K562 (cell line): Measurements from ENCODE around the gene ACTRT2.

Source experiments
- CBX8 ChIP-seq: fragments of 200-600 bp; sonication (generic); IDR thresholded peaks from 2 replicates; pipeline ENCODE4 v1.6.1; 2012; ENCODE audit warnings: borderline replicate concordance, mixed run types, low read depth, mild to moderate bottlenecking, moderate library complexity, mixed read lengths, low read length, control low read depth, inconsistent platforms; ENCODE audit not compliant: poor library complexity, severe bottlenecking; ENCODE audit errors: extremely low read depth
- HDAC3 ChIP-seq: fragments of 450-650 bp; IDR thresholded peaks from 2 replicates; pipeline ENCODE4 v1.6.1; 2018; ENCODE audit warnings: borderline replicate concordance, mild to moderate bottlenecking, moderate library complexity; ENCODE audit not compliant: partially characterized antibody
- KAT7 ChIP-seq: sonication (generic); formaldehyde crosslinking; IDR thresholded peaks from 2 replicates; pipeline ENCODE4 v1.8.0; 2022; ENCODE audit warnings: missing genetic modification reagents, mild to moderate bottlenecking, borderline replicate concordance
- MAZ ChIP-seq, 2 experiments: fragments of 450-650 bp in 1 of 2; sonication (generic) in 1 of 2; formaldehyde crosslinking; IDR thresholded peaks in 1 of 2; conservative IDR thresholded peaks in 1 of 2; 2 replicates each; pipeline versions ENCODE4 v1.4.0 to v1.5.0; 2020; ENCODE audit warnings: mild to moderate bottlenecking in 1 of 2, missing genetic modification reagents in 1 of 2
- SIN3A ChIP-seq, 2 experiments: fragments of 150-350 bp in 1 of 2; IDR thresholded peaks; 2 replicates each; pipeline ENCODE4 v1.6.1; 2011 to 2016; ENCODE audit warnings: borderline replicate concordance in 2 of 2, low read depth in 2 of 2, low read length in 2 of 2, mild to moderate bottlenecking in 2 of 2, moderate library complexity in 2 of 2; ENCODE audit not compliant: control insufficient read depth in 1 of 2
- XRCC5 ChIP-seq: fragments of 200-400 bp; formaldehyde crosslinking; IDR thresholded peaks from 2 replicates; pipeline ENCODE4 v1.6.1; 2017; ENCODE audit warnings: low read depth, mild to moderate bottlenecking, low read length
- ZNF197 ChIP-seq: fragments of 200-800 bp; sonication (Bioruptor generic); IDR thresholded peaks from 2 replicates; pipeline ENCODE4 v1.6.1; 2016; ENCODE audit warnings: low read depth, missing genetic modification characterization, missing compliant biosample characterization
- TF ChIP-seq, protein P1 (sequence below), 3 experiments: IDR thresholded peaks in 2 of 3; conservative IDR thresholded peaks in 1 of 3; 2 replicates each; pipeline ENCODE4 v1.5.1; 2011 to 2012; ENCODE audit warnings: low read length in 3 of 3, mild to moderate bottlenecking in 3 of 3, control low read depth in 2 of 3, improper control_type of control experiment in 1 of 3, inconsistent platforms in 1 of 3, low read depth in 1 of 3, mixed read lengths in 1 of 3, moderate library complexity in 1 of 3; ENCODE audit not compliant: insufficient read depth in 2 of 3
- TF ChIP-seq, protein P2 (sequence below): sonication (generic); formaldehyde crosslinking; IDR thresholded peaks from 2 replicates; pipeline ENCODE4 v1.8.0; 2023; ENCODE audit warnings: missing genetic modification reagents, mild to moderate bottlenecking, borderline replicate concordance
- TF ChIP-seq, protein P3 (sequence below), 2 experiments: fragments of 450-650 bp in 1 of 2; sonication (generic) in 1 of 2; formaldehyde crosslinking in 1 of 2; IDR thresholded peaks; 2 replicates each; pipeline versions ENCODE4 v1.7.1 to v1.9.0; 2016 to 2022; ENCODE audit warnings: inconsistent platforms in 1 of 2, mild to moderate bottlenecking in 1 of 2, missing genetic modification reagents in 1 of 2

DNA sequence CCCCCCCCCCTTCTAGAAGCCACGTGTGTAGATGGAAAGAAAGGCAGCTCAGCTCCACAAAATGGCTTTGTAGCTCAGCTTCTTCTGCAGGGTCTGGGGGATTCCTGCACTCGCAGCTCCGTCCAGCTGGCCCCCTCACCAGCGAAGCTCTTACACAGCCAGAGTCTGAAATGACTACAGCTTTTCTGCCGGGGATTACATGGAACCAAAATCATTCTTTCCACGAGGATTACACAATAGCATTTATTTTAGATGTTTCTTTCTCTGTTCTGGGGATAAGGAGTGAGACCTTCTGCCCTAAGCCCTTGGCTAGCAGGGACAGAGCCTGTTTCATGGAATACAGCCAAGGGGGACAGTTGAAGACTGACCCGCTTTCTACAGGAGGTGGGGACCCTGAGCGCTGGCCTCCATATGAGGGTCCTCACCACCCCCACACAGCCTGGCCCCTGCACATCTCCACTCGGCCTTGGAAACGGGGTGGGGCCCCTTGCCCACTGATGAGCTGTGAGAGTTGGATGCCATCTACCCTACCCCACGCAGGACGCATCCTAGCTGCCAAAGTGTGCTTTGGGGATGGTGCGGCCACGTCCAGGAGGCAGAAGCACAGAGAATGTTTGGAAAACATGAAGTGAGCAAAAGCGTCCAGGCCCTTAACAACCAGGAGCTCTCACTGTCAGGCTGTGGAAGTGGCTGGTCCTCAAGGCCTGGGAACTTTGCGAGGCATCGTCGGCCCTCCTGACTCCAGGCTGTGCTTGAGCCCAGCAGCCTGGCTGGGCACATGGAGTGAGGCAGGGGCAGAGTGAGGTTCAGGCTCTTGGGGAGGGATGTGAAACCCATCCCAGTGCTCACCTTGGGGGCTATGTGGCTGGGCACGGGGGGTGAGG is 14.5 kb downstream of the ACTRT2 start:
- TF ChIP-seq ZNF197 (no peak), XRCC5 (no peak), KAT7 (no peak), CBX8 (no peak), HDAC3 (no peak), SIN3A (IDR thresholded peaks at IDR 0.05; ENCODE audit: borderline replicate concordance in 2 of 2, control insufficient read depth in 1 of 2, low read depth in 2 of 2, low read length in 2 of 2) (no peak), MAZ (CRISPR knock-in tag; conservative IDR thresholded peaks at IDR 0.05 in 1 of 2, IDR thresholded peaks at IDR 0.05 in 1 of 2) (no peak)
- TF ChIP-seq, protein P1, sequence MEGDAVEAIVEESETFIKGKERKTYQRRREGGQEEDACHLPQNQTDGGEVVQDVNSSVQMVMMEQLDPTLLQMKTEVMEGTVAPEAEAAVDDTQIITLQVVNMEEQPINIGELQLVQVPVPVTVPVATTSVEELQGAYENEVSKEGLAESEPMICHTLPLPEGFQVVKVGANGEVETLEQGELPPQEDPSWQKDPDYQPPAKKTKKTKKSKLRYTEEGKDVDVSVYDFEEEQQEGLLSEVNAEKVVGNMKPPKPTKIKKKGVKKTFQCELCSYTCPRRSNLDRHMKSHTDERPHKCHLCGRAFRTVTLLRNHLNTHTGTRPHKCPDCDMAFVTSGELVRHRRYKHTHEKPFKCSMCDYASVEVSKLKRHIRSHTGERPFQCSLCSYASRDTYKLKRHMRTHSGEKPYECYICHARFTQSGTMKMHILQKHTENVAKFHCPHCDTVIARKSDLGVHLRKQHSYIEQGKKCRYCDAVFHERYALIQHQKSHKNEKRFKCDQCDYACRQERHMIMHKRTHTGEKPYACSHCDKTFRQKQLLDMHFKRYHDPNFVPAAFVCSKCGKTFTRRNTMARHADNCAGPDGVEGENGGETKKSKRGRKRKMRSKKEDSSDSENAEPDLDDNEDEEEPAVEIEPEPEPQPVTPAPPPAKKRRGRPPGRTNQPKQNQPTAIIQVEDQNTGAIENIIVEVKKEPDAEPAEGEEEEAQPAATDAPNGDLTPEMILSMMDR (IDR thresholded peaks at IDR 0.05 in 2 of 3, conservative IDR thresholded peaks at IDR 0.05 in 1 of 3; ENCODE audit: insufficient read depth in 2 of 3, low read depth in 1 of 3, low read length in 3 of 3), result no peak
- TF ChIP-seq, protein P2, sequence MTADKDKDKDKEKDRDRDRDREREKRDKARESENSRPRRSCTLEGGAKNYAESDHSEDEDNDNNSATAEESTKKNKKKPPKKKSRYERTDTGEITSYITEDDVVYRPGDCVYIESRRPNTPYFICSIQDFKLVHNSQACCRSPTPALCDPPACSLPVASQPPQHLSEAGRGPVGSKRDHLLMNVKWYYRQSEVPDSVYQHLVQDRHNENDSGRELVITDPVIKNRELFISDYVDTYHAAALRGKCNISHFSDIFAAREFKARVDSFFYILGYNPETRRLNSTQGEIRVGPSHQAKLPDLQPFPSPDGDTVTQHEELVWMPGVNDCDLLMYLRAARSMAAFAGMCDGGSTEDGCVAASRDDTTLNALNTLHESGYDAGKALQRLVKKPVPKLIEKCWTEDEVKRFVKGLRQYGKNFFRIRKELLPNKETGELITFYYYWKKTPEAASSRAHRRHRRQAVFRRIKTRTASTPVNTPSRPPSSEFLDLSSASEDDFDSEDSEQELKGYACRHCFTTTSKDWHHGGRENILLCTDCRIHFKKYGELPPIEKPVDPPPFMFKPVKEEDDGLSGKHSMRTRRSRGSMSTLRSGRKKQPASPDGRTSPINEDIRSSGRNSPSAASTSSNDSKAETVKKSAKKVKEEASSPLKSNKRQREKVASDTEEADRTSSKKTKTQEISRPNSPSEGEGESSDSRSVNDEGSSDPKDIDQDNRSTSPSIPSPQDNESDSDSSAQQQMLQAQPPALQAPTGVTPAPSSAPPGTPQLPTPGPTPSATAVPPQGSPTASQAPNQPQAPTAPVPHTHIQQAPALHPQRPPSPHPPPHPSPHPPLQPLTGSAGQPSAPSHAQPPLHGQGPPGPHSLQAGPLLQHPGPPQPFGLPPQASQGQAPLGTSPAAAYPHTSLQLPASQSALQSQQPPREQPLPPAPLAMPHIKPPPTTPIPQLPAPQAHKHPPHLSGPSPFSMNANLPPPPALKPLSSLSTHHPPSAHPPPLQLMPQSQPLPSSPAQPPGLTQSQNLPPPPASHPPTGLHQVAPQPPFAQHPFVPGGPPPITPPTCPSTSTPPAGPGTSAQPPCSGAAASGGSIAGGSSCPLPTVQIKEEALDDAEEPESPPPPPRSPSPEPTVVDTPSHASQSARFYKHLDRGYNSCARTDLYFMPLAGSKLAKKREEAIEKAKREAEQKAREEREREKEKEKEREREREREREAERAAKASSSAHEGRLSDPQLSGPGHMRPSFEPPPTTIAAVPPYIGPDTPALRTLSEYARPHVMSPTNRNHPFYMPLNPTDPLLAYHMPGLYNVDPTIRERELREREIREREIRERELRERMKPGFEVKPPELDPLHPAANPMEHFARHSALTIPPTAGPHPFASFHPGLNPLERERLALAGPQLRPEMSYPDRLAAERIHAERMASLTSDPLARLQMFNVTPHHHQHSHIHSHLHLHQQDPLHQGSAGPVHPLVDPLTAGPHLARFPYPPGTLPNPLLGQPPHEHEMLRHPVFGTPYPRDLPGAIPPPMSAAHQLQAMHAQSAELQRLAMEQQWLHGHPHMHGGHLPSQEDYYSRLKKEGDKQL (CRISPR knock-in tag), result no peak
- TF ChIP-seq, protein P3, sequence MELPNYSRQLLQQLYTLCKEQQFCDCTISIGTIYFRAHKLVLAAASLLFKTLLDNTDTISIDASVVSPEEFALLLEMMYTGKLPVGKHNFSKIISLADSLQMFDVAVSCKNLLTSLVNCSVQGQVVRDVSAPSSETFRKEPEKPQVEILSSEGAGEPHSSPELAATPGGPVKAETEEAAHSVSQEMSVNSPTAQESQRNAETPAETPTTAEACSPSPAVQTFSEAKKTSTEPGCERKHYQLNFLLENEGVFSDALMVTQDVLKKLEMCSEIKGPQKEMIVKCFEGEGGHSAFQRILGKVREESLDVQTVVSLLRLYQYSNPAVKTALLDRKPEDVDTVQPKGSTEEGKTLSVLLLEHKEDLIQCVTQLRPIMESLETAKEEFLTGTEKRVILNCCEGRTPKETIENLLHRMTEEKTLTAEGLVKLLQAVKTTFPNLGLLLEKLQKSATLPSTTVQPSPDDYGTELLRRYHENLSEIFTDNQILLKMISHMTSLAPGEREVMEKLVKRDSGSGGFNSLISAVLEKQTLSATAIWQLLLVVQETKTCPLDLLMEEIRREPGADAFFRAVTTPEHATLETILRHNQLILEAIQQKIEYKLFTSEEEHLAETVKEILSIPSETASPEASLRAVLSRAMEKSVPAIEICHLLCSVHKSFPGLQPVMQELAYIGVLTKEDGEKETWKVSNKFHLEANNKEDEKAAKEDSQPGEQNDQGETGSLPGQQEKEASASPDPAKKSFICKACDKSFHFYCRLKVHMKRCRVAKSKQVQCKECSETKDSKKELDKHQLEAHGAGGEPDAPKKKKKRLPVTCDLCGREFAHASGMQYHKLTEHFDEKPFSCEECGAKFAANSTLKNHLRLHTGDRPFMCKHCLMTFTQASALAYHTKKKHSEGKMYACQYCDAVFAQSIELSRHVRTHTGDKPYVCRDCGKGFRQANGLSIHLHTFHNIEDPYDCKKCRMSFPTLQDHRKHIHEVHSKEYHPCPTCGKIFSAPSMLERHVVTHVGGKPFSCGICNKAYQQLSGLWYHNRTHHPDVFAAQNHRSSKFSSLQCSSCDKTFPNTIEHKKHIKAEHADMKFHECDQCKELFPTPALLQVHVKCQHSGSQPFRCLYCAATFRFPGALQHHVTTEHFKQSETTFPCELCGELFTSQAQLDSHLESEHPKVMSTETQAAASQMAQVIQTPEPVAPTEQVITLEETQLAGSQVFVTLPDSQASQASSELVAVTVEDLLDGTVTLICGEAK (IDR thresholded peaks at IDR 0.05), result no peak
- TF ChIP-seq, protein P3 (CRISPR knock-in tag; IDR thresholded peaks at IDR 0.05), result no peak
